NCI-H1417 treated with DMSO at 0.1 percent for 48 hours (cell line): ENCODE data around the gene DDX39B.
A peak's percentile ranks its signal among the peaks of the same experiment; 100 is the strongest.
"Not testable (repeated sequence)": the region's sequence is repeated elsewhere in the genome, so short reads cannot be mapped to it uniquely, and the experiment has no call there.

ENCODE experiments used
- DNase-seq: peaks from one replicate; lab custom pipeline; 2025; lab: John Stamatoyannopoulos, UW

The DDX39B gene

GRCh38 chr6:31541658-31542521 lies at the start of gene DDX39B:
Gene DDX39B (minus strand): TSS chr6:31542003. CDS start chr6:31540532, 1,471 bp downstream.
- DNase-seq: peak; percentile 95

- not testable (repeated sequence) for DNase-seq
Observed at GRCh38 chr6:31590691-31591090, 48.9 kb upstream of the DDX39B start.

DNA sequence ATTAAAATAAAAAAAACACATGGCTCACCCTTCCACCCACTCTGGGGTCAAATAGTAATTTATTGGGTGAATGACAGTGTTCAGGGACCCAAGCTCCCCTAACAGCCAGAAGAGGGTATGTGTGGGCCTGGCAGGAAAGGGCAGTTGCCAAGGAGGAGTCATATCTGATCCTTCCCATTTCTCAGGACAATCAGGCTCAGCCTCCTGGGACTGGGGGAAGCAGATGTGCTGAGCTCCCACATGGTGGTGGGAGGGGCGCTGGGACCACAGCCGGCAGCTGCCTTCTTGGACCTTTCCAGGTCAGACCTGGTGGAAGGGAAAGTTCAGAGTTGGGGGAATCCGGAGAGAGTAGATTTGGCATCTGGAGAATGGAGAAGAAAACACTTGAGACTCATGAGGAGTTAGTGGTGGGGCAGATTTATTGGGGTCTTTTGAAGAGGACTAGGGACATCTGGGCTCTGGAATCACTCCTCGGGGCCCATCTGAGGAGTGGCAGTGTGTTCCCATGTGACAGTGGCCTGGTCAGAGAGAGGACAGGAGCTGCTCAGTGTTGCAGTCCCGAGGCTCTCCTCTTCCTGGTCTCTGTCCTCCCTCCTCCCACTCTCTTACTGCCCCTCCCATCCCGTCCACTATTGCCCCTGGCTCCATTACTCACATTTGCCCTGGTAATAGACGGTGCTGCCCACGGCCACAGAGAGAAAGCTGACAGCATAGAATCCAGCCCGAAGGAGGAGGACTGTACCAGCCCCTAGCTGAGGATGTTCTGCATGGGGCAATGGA lies 47.3 kb upstream of the DDX39B start:
- no peak for DNase-seq

- DNase-seq: no peak
Observed at GRCh38 chr6:31587791-31588777, 46.3 kb upstream of the DDX39B start.

DNA sequence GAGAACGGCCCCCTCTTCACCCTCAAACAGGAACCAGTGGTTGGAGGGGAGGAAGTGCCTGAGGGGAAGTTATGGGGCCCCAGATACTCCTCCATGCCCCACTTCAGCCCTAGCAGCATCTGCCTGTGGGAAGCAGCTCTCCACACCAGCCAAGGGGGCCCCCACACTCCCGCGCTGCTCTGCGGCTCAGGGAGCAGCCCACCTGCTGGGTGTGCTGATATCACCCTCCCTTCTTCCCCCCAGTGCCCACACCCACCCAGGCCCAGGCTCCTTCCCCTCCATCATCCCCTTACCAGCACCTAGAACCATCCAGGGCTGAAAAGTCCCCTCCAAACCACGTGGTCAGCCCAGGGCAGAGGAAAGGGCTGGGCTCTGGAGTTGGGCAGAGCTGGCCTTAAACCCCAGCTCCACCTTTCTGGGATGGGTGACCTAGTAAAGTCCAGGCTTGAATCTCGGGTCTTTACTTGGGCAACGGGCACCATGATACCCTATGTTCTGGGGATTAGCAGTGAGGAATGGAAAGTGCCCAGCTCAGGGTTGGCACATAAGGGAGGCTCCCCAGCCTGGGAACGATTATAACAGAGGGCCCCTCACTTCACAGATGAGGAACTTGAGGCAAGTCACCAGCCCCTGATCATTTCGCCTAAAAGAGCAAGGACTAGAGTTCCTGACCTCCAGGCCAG lies 44.9 kb upstream of the DDX39B start:
- no peak for DNase-seq

- no peak for DNase-seq
Observed at GRCh38 chr6:31586008-31586407, 44.2 kb upstream of the DDX39B start, which contains the start of gene LST1. Gene LST1 (plus strand): TSS chr6:31586277. CDS start chr6:31587300, 1,023 bp downstream.

DNA sequence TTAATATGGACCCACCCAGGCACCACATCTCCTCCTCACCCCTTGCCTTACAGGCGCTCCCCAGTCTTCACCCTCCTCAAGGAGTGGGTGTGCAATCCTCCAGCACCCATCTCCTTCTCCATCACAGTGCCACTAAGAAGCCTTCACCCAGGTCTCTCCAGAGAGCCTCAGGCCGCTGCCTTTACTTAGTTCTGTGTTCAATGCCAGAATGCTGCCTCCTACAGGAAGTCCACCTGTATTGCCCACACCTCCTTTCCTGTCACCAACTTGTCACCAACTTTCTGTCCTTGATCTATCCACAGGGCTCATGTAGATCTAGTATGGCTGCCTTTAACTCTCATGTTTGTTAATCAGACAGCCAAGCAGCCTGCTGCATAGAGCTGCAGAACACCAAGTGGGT lies 43.7 kb upstream of the DDX39B start:
- no peak for DNase-seq

DNA sequence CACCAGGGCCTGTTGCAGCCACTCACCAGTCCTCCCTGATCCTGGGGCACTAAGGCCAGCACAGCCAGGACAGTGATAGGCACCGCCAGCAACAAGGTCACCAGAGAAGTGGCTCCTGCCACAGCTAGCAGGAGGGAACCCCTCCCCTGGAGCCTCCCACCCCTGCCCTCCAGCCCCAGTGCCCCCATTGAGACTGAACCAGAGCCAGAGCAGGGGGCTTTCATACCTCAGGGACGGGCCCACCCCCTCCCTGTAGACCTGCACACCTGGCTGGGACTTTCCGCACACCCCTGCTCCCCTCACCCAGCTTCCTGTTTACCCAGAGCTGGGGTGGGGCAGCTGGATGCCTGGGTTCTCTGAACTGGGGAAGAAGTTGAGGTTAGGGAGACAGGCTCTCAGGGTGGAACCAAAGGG lies 40.4 kb upstream of the DDX39B start, which contains the start of gene LTB:
LTB (minus strand) TSS at position 195 of the 414 bp plus-strand sequence; CDS start at position 188, 7 bp downstream.
- DNase-seq: no peak

- DNase-seq: no peak
Observed at GRCh38 chr6:31581434-31582229, 39.8 kb upstream of the DDX39B start.

- no peak for DNase-seq
Observed at GRCh38 chr6:31580807-31581433, 39.1 kb upstream of the DDX39B start.

- no peak for DNase-seq
Observed at GRCh38 chr6:31580438-31580740, 38.6 kb upstream of the DDX39B start.

GRCh38 chr6:31579546-31580437 lies 38.0 kb upstream of the DDX39B start:
- DNase-seq: no peak

- no peak for DNase-seq
Observed at GRCh38 chr6:31579119-31579505, 37.3 kb upstream of the DDX39B start.

- no peak for DNase-seq
Observed at GRCh38 chr6:31578184-31579118, 36.6 kb upstream of the DDX39B start.

GRCh38 chr6:31577579-31577966 lies 35.8 kb upstream of the DDX39B start:
- no peak for DNase-seq

DNA sequence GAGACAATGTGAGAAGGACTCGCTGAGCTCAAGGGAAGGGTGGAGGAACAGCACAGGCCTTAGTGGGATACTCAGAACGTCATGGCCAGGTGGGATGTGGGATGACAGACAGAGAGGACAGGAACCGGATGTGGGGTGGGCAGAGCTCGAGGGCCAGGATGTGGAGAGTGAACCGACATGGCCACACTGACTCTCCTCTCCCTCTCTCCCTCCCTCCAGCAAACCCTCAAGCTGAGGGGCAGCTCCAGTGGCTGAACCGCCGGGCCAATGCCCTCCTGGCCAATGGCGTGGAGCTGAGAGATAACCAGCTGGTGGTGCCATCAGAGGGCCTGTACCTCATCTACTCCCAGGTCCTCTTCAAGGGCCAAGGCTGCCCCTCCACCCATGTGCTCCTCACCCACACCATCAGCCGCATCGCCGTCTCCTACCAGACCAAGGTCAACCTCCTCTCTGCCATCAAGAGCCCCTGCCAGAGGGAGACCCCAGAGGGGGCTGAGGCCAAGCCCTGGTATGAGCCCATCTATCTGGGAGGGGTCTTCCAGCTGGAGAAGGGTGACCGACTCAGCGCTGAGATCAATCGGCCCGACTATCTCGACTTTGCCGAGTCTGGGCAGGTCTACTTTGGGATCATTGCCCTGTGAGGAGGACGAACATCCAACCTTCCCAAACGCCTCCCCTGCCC lies 35.2 kb upstream of the DDX39B start:
- no peak for DNase-seq
